H7 (cell line): ENCODE data around the gene RABGAP1. TPM values are rescaled to one million over a fixed set of nuclear protein-coding genes. Genes with fewer than 3 reads are reported as not detected.
"Not testable (repeated sequence)": the region's sequence is repeated elsewhere in the genome, so short reads cannot be mapped to it uniquely, and the experiment has no call there.

Experiments used
- DNase-seq: peaks from one replicate; pipeline ENCODE4 v3.0.0; 2012
- H3K27me3 ChIP-seq: 2 replicates; pipeline ENCODE4 v1.6.0; 2011; ENCODE audit warnings: mild to moderate bottlenecking, low read length; ENCODE audit not compliant: control insufficient read depth, insufficient read depth
- H3K36me3 ChIP-seq: replicated peaks from 2 replicates; pipeline ENCODE4 v1.5.1; 2011; ENCODE audit warnings: low read length; ENCODE audit not compliant: control insufficient read depth, insufficient read depth
- H3K4me3 ChIP-seq: 2 replicates; pipeline ENCODE4 v1.5.1; 2011; ENCODE audit warnings: low read depth, mild to moderate bottlenecking, control low read depth, low read length, moderate library complexity; ENCODE audit not compliant: insufficient read depth
- total RNA-seq: library from RNA; depleted of rRNA; stranded (reverse); fragments of >200 nt; shearing (Covaris generic); gene quantifications from 2 replicates; pipeline ENCODE4 v1.2.3, GENCODE V29; 2014; rRNA removed

RABGAP1 gene
- 15.6 and 28.1 TPM in 2 replicates for total RNA-seq

GRCh38 chr9:122940749-122941581 lies at the start of gene RABGAP1:
Gene RABGAP1, plus strand, starts transcription at chr9:122941020. Its CDS starts 16,040 bp downstream, at chr9:122957060.
- peak within 1 kb of the TSS; percentile 71 for H3K4me3 ChIP-seq
- no peaks in the 10 kb centered on the region for H3K27me3 ChIP-seq
- DNase-seq, result peak; percentile 97
- peaks cover 5% of the 10 kb centered on the region for H3K36me3 ChIP-seq

GRCh38 chr9:122897969-122898368 lies 42.9 kb upstream of the RABGAP1 start:
- DNase-seq, result no peak
- Histone ChIP-seq H3K4me3 (no peak overlapping the region), H3K27me3 (no peaks in the 10 kb centered on the region), H3K36me3 (peaks cover 2% of the 10 kb centered on the region)

- Histone ChIP-seq H3K4me3 (no peak overlapping the region), H3K27me3 (no peaks in the 10 kb centered on the region), H3K36me3 (peaks cover 2% of the 10 kb centered on the region)
- DNase-seq, result no peak
These were observed 40.0 kb upstream of the RABGAP1 start for GRCh38 chr9:122900791-122901190.

GRCh38 chr9:122904466-122904822 lies 36.4 kb upstream of the RABGAP1 start:
- Histone ChIP-seq H3K4me3 (peak overlapping the region; percentile 71), H3K27me3 (no peaks in the 10 kb centered on the region), H3K36me3 (no peaks in the 10 kb centered on the region)
- DNase-seq, result peak; percentile 68

GRCh38 chr9:122904823-122905710 lies 35.8 kb upstream of the RABGAP1 start, which contains the start of gene RC3H2:
Gene RC3H2, minus strand, starts transcription at chr9:122905359. Its CDS starts 7,850 bp downstream, at chr9:122897509.
- no peaks in the 10 kb centered on the region for H3K27me3 ChIP-seq
- no peaks in the 10 kb centered on the region; the same call in 1 of the 2 replicates for H3K36me3 ChIP-seq
- peak within 1 kb of the TSS; percentile 71 for H3K4me3 ChIP-seq
- DNase-seq, result peak; percentile 91

- H3K36me3 ChIP-seq, H3K4me3 ChIP-seq, DNase-seq, H3K27me3 ChIP-seq: not testable (repeated sequence)
These were observed 34.7 kb upstream of the RABGAP1 start for GRCh38 chr9:122906122-122906521.

- DNase-seq, result no peak
- H3K4me3 ChIP-seq, result peak overlapping the region; percentile 80
- no peaks in the 10 kb centered on the region for H3K27me3 ChIP-seq
- H3K36me3 ChIP-seq, result peaks cover 10% of the 10 kb centered on the region
These were observed 28.2 kb upstream of the RABGAP1 start for GRCh38 chr9:122912671-122912963.

GRCh38 chr9:122912964-122913673 lies 27.7 kb upstream of the RABGAP1 start, which contains the start of gene ZBTB6:
Gene ZBTB6, minus strand, starts transcription at chr9:122913323. Its CDS starts 1,251 bp downstream, at chr9:122912072.
- Histone ChIP-seq H3K4me3 (peak within 1 kb of the TSS; percentile 80), H3K27me3 (no peaks in the 10 kb centered on the region), H3K36me3 (peaks cover 10% of the 10 kb centered on the region)
- peak; percentile 84 for DNase-seq

GRCh38 chr9:122918310-122918709 lies 22.5 kb upstream of the RABGAP1 start:
- Histone ChIP-seq H3K4me3 (no peak overlapping the region), H3K27me3 (no peaks in the 10 kb centered on the region), H3K36me3 (peaks cover 6% of the 10 kb centered on the region)
- no peak for DNase-seq

- peaks cover 6% of the 10 kb centered on the region for H3K36me3 ChIP-seq
- no peak overlapping the region for H3K4me3 ChIP-seq
- no peak for DNase-seq
- no peaks in the 10 kb centered on the region for H3K27me3 ChIP-seq
These were observed 18.1 kb upstream of the RABGAP1 start for GRCh38 chr9:122922713-122923112.

- Histone ChIP-seq H3K27me3 (no peaks in the 10 kb centered on the region), H3K4me3 (no peak overlapping the region), H3K36me3 (peaks cover under 1% of the 10 kb centered on the region)
- DNase-seq, result no peak
These were observed 16.9 kb upstream of the RABGAP1 start for GRCh38 chr9:122923947-122924346.

GRCh38 chr9:122929796-122930354 lies 10.9 kb upstream of the RABGAP1 start:
- Histone ChIP-seq H3K36me3 (no peaks in the 10 kb centered on the region), H3K4me3 (no peak overlapping the region), H3K27me3 (no peaks in the 10 kb centered on the region)
- no peak for DNase-seq

GRCh38 chr9:122930541-122931225 lies 10.1 kb upstream of the RABGAP1 start:
- Histone ChIP-seq H3K27me3 (no peaks in the 10 kb centered on the region), H3K4me3 (peak overlapping the region; percentile 69), H3K36me3 (no peaks in the 10 kb centered on the region)
- no peak for DNase-seq
